ENCODE measurements around the gene PDE4B. TPM values are rescaled to one million over a fixed set of nuclear protein-coding genes. Genes with fewer than 3 reads are reported as not detected.

The PDE4B gene
- total and polyA plus RNA-seq, 9 of the 15 experiments (the other 6 are each of a cell fraction or from before 2014, with no cell fraction given), result 0.09 TPM; not detected in 8

GRCh38 chr1:66246351-66247269 is 453.9 kb downstream of the PDE4B start (continued):
- TF ChIP-seq CGGBP1 (CRISPR knock-in tag; IDR thresholded peaks at IDR 0.05) (no peak), SMAD2 (IDR thresholded peaks at IDR 0.05; ENCODE audit: low read depth, low read length) (no peak), HMGN3 (IDR thresholded peaks at IDR 0.05; ENCODE audit: borderline replicate concordance, extremely low read depth, insufficient read length, low read depth, low read length) (no peak), USF1 (CRISPR knock-in tag; IDR thresholded peaks at IDR 0.05) (no peak), HNRNPK (IDR thresholded peaks at IDR 0.05; ENCODE audit: low read depth, low read length, poor library complexity, severe bottlenecking) (no peak), MYBL2 (IDR thresholded peaks at IDR 0.05; ENCODE audit: low read depth) (no peak), MYBL2 (CRISPR knock-in tag; IDR thresholded peaks at IDR 0.05; ENCODE audit: borderline replicate concordance) (no peak), POLR2H (tag; IDR thresholded peaks at IDR 0.05; ENCODE audit: low read depth) (no peak), CEBPG (CRISPR knock-in tag; IDR thresholded peaks at IDR 0.05) (no peak), CEBPG (tag; conservative IDR thresholded peaks at IDR 0.05 in 1 of 2, IDR thresholded peaks at IDR 0.05 in 1 of 2) (no peak), EHMT2 (IDR thresholded peaks at IDR 0.05) (no peak), CCAR2 (IDR thresholded peaks at IDR 0.05; ENCODE audit: low read depth, low read length) (no peak)
